Measurements from ENCODE around the gene ARRDC5.
A peak's percentile ranks its signal among the peaks of the same experiment; 100 is the strongest.
"Not testable (repeated sequence)": the region's sequence is repeated elsewhere in the genome, so short reads cannot be mapped to it uniquely, and the experiment has no call there.

ARRDC5 gene

GRCh38 chr19:4909897-4910593 lies 7.3 kb upstream of the ARRDC5 start:
- DNase-seq = peak; percentile 95

GRCh38 chr19:4909156-4909896 lies 6.6 kb upstream of the ARRDC5 start, which contains the start of gene UHRF1:
Gene UHRF1 (plus strand): TSS chr19:4909501. CDS start chr19:4910886, 1,385 bp downstream.
- DNase-seq = peak; percentile 76

DNA sequence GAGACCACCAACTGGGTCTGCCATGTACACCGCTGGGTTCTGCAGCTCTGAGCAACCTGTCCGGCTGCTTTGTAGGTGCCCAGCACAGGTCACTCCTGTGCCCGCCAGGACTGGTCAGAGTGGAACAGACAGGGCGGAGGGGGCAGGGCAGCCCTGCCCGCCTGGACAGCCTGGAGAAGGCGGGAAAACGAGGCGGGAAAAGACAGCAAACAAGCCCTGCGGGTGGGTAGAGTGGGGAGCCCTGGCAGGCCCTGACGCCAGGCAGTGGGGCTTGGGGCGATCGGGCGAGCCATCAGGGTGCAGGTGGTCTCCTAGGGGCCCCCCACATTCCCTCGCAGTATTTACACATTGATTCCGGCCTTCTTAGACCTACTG lies 6.1 kb upstream of the ARRDC5 start:
- no peak for DNase-seq

- no peak for DNase-seq
These were observed 5.7 kb upstream of the ARRDC5 start for GRCh38 chr19:4908360-4908759.

DNA sequence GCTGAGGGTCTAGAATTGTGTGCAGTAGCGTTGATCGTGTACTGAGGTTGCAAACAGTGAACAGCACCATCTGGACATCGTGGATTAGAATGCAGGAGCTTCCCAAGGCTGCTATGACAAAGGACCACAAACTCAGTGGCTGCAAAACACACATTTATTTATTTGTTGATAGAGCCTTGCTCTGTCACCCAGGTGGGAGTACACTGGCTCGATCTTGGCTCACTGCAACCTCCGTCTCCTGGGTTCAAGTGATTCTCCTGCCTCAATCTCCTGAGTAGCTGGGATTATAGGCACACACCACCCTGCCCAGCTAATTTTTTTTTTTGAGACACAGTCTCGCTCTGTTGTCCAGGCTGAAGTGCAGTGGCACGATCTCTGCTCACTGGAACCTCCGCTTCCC lies 4.3 kb upstream of the ARRDC5 start:
- DNase-seq = no peak

GRCh38 chr19:4904481-4904880 lies 1.8 kb upstream of the ARRDC5 start:
- DNase-seq = no peak

DNA sequence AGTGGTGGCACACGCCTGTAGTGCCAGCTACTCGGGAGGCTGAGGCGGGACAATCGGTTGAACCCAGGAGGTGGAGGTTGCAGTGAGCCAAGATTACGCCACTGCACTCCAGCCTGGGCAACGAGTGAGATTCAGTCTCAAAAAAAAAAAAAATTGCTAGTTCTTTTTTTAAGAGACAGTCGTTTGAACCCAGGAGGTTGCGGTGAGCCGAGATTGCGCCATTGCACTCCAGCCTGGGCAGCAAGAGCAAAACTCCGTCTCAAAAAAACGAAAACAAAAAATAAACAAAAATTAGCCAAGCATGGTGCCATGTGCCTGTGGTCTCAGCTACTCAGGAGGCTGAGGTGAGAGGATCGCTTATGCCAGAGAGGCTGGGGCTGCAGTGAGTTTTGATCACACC lies 1.8 kb downstream of the ARRDC5 start:
- DNase-seq = not testable (repeated sequence)

DNA sequence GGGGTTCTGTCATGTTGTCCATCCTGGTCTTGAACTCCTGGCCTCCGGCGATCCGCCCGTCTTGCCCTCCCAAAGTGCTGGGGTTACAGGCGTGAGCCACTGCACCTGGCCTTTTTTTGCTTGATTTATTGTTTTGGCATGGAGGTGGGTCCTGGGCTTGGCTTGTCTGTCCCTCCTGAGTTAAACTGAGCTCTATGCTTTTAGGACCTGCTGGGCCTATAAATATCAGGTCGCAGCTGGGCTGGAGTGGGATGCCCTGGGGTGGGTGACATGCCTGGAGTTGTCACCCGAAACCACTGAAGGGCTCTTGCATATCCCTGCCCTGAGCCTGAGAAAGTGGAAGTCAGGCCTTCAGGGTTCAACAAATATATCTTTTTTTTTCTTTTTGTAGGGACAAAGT lies 5.5 kb downstream of the ARRDC5 start:
- DNase-seq = peak; percentile 37

DNA sequence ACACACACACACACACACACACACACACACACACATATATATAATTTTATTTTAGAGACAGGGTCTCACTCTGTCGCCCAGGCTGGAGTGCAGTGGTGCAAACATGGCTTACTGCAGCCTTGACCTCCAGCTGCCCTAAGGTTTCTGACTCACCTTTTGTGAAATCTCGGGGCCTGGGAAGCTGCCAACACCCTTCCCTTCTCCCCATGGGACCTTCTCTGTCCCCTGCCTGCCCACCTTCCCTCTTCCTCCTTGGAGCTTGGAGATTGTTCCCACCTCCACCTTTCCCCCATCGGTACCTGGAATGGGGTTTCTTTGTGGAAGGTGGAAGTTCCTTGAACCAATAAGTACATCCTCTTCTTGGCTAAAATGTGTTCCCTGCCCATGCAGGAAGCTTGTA lies 6.3 kb downstream of the ARRDC5 start:
- no peak for DNase-seq

DNA sequence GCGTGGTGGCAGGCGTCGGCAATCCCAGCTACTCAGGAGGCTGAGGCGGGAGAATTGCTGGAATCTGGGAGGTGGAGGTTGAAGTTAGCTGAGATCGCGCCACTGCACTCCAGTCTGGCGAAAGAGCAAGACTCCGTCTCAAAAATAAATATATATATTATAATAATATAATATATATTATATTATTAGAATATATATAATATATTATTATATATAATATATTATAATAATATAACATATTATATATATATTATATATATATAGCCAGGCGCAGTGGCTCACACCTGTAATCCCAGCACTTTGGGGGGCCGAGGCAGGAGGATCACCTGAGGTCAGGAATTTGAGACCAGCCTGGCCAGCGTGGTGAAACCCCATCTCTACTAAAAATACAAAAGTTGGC lies 9.7 kb downstream of the ARRDC5 start:
- not testable (repeated sequence) for DNase-seq

DNA sequence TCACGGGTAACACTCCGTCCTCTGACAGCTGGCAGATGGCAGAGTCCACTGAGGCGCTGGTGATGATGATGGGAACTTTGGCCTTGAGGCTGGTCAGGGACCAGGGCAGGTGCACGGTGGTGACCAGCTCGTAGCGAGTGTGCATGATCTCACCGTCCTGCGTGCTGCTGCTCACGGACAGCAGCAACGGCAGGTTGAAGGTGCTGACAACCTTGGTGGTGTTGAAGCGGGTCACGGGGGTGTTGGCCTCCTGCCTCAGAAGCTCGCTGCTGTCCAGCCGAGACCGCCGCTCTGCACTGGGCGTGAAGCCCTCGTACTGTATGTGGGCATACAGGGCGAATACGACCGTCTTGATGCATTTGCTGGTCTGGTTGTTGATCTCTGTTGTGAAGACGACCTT lies 11.6 kb downstream of the ARRDC5 start:
- no peak for DNase-seq

DNA sequence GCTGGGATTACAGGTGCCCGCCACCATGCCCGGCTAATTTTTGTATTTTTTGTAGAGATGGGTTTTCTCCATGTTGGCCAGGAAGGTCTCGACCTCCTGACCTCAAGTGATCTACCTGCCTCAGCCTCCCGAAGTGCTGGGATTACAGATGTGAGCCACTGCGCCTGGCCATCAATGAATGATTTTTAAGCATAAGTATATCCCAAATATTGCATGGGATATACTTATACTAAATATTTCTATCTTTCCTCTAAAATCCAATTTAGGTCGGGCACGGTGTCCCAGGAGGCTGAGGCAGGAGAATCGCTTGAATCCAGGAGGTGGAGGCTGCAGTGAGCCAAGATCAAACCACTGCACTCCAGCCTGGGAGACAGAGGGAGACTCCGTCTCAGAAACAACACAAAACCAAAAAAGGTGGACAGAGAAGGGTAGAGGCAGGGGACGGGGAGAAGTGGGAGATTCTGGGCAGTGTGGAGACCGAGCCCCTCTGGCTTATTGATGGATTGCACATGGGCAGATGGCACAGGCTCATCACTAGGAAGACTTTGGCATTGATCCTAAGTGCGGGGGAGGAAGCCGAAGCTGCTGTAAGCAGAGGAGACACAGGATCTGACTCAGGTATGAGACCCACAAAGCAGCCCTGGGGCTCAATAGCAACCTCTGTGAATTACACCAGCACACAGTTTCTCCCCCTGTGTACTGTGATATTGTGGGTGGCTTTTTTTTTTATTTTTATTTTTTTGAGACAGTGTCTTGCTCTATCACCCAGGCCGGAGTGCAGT lies 13.5 kb downstream of the ARRDC5 start:
- DNase-seq = no peak

GRCh38 chr19:4887803-4888202 lies 14.9 kb downstream of the ARRDC5 start:
- DNase-seq = not testable (repeated sequence)

DNA sequence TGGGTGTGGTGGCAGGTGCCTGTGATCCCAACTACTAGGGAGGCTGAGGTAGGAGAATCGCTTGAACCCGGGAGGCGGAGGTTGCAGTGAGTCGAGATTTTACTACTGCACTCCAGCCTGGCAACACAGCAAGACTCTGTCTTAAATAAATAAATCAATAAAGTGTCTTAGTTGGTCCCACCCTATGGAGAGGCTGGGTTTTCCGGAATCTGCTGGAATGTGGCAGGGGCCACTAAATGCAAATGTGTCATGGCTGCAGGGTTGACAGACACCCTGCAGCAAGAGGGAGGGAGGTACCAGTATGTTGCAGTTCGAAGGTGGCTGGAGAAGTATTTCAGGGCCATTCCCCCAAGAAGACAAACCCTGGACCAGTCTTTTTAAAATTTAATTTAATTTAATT lies 17.7 kb downstream of the ARRDC5 start:
- DNase-seq = not testable (repeated sequence)

DNA sequence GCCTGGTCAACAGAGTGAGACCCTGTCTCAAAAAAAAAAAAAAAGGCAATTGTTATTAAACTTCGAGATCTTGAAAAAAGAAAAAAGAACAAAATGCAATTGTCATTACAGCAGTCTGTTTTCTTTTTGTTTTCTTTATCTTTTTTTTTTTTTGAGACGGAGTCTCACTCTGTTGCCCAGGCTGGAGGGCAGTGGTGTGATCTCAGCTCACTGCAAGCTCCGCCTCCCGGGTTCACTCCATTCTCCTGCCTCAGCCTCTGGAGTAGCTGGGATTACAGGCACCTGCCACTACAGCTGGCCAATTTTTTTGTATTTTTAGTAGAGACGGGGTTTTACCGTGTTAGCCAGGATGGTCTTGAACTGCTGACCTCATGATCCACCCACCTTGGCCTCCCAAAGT lies 19.8 kb downstream of the ARRDC5 start:
- not testable (repeated sequence) for DNase-seq

- no peak for DNase-seq
These were observed 23.7 kb downstream of the ARRDC5 start for GRCh38 chr19:4879041-4879440.

- peak; percentile 58 for DNase-seq
These were observed 24.2 kb downstream of the ARRDC5 start for GRCh38 chr19:4878491-4878968.

DNA sequence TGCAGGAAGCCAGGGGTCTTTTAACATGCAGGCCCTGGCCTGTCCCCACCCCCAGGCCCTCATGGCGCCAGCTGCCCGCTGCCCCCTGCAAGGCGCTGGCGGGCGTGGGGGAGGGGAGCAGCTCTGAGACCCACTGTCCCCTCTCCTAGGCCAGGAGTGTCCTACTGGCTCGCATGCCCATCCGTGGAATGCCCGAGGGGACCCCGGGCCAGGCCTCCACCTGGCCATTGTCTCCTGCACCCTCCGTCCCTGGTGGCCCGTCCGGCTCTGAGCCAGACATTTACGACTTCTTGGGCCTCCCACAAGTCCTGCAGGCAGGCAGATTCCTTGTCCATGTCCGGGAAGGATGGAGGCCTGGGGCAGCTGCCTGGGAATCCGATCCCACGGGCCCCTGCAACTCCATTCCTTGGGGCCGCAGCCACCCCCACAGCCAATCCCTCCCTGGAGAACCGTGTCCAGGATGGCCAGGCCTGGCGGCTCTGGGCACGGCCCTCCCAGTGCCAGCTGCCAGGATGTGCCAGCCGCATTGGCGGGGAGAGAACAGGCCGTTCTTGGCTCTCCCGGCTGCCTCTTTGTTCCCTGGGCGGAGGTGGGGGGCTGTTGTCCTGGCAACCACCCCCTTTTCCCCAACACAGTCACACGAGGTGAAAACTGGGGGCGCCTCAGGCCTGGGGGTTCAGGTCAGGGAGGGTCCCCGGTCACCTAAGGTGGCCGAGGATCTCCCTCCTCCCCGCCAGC lies 24.8 kb downstream of the ARRDC5 start:
- peak; percentile 73 for DNase-seq

DNA sequence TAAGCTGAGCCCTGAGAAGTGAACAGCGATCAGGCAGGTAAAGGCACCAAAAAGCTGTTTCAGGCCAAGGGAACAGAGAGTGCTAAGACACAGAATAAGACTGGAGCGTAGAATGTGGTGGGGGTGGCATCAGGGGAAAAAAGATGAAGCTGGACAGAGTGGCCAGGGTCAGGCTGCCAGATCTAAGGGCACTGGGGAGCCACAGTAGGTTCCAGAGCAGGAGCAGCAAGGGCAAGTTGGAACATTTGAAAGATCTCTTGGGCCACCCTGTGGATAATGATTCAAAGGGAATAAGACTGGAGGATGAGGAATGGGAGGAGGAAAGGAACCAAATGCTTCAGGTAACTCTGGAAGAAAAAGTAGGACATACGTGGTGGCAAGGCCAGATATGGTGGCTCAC lies 28.8 kb downstream of the ARRDC5 start:
- no peak for DNase-seq

DNA sequence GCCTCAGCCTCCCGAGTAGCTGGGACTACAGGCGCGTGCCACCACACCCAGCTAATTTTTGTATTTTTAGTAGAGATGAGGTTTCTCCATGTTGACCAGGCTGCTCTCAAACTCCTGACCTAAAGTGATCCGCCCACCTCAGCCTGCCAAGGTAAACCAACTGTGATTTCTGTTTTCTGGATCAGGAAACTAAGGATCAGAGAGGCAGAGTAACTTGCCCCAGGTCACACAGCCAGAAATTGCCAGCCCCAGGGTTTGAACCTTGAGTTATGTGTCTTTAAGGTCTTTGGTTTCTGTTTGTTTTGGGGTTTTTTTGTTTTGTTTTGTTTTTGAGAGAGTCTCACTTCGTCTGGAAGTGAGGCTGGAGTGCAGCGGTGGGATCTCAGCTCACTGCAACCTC lies 31.0 kb downstream of the ARRDC5 start:
- no peak for DNase-seq

DNA sequence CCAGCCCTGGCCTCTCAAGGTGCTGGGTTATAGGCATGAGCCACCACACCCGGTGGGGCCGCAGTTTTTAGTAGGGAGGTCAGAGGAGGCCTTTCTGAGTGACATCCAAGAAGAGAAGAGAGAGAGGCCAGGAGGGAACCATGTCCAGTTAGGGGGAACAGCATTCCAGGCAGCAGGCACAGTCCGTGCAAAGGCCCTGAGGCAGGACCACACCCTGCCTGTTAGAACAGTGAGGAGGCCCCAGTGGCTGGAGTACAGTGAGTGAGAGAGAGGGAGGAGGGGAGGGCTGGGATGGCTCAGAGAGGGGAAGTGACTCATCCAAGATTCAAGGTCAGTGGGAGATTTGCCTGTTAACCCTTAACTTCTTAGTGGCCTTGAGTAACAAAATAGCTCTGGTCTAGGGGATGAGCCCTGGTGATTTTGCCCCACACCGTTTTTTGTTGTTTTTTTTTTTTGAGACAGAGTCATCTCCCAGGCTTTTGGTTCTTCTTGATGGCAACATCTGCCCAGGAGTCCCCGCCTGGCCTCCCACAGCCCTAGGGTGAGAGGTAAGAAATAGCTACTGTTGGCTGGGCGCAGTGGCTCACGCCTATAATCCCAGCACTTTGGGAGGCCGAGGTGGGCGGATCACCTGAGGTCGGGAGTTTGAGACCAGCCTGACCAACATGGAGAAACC lies 32.5 kb downstream of the ARRDC5 start:
- no peak for DNase-seq

GRCh38 chr19:4868286-4868834 lies 34.3 kb downstream of the ARRDC5 start:
- DNase-seq = no peak

All from left hindlimb (tissue), 1 donor.